Hepatocyte (in vitro differentiated cells): ENCODE data around the gene TTC31. TPM values are rescaled to one million over a fixed set of nuclear protein-coding genes. Genes with fewer than 3 reads are reported as not detected.

ENCODE experiments used
- DNase-seq: peaks from one replicate; pipeline ENCODE4 v3.0.0-alpha.2; 2016; ENCODE audit warnings: low spot score
- H2AFZ ChIP-seq: fragments of 200-600 bp; sonication (generic); 2 replicates; pipeline ENCODE4 v1.6.0; 2016; ENCODE audit warnings: antibody characterized with exemption, mild to moderate bottlenecking
- H3K27ac ChIP-seq: fragments of 200-600 bp; sonication (generic); 2 replicates; pipeline ENCODE4 v1.5.1; 2016; ENCODE audit warnings: mild to moderate bottlenecking
- H3K27me3 ChIP-seq: fragments of 200-600 bp; sonication (generic); 2 replicates; pipeline ENCODE4 v1.6.1; 2016
- H3K36me3 ChIP-seq: fragments of 200-600 bp; sonication (generic); replicated peaks from 2 replicates; pipeline ENCODE4 v1.5.1; 2016; ENCODE audit warnings: low read depth; ENCODE audit not compliant: insufficient read depth
- H3K4me1 ChIP-seq: fragments of 200-600 bp; sonication (generic); 2 replicates; pipeline ENCODE4 v1.5.1; 2016; ENCODE audit warnings: mild to moderate bottlenecking, moderate library complexity; ENCODE audit not compliant: insufficient read depth
- H3K4me2 ChIP-seq: fragments of 200-600 bp; sonication (generic); 2 replicates; pipeline ENCODE4 v1.6.0; 2016
- H3K4me3 ChIP-seq: fragments of 200-600 bp; sonication (generic); 2 replicates; pipeline ENCODE4 v1.5.1; 2016; ENCODE audit warnings: mild to moderate bottlenecking
- H3K79me2 ChIP-seq: fragments of 200-600 bp; sonication (generic); 2 replicates; pipeline ENCODE4 v1.6.0; 2017; ENCODE audit warnings: mild to moderate bottlenecking
- H3K9me2 ChIP-seq: fragments of 200-600 bp; sonication (generic); replicated peaks from 2 replicates; pipeline ENCODE4 v1.6.0; 2017; ENCODE audit warnings: mild to moderate bottlenecking; ENCODE audit not compliant: insufficient read depth
- H3K9me3 ChIP-seq: fragments of 200-600 bp; sonication (generic); 2 replicates; pipeline ENCODE4 v1.5.1; 2016; ENCODE audit warnings: low read depth, mild to moderate bottlenecking
- H4K20me1 ChIP-seq: fragments of 200-600 bp; sonication (generic); 2 replicates; pipeline ENCODE4 v1.6.0; 2016; ENCODE audit warnings: mild to moderate bottlenecking; ENCODE audit not compliant: insufficient read depth, poor library complexity, severe bottlenecking
- CTCF ChIP-seq: fragments of 200-600 bp; sonication (generic); IDR thresholded peaks from 2 replicates; pipeline ENCODE4 v1.5.1; 2016; ENCODE audit warnings: antibody characterized with exemption, mild to moderate bottlenecking; ENCODE audit not compliant: poor library complexity
- EZH2 ChIP-seq: fragments of 200-600 bp; sonication (generic); IDR thresholded peaks from 2 replicates; pipeline ENCODE4 v1.6.1; 2016; ENCODE audit warnings: antibody characterized with exemption, mild to moderate bottlenecking, borderline replicate concordance
- EZH2phosphoT487 ChIP-seq: fragments of 200-600 bp; sonication (generic); IDR thresholded peaks from one replicate; pipeline ENCODE4 v1.6.1; 2018; ENCODE audit warnings: antibody characterized with exemption, mild to moderate bottlenecking, low read depth, moderate library complexity; ENCODE audit not compliant: unreplicated experiment, severe bottlenecking
- WGBS: methylation state at CpG from one replicate; pipeline ENCODE4 v1.1.6; 2016; ENCODE audit warnings: low lambda C conversion rate; ENCODE audit errors: missing lambda C conversion rate; 5-methylcytosine and 5-hydroxymethylcytosine counted together
- polyA plus RNA-seq: library from polyadenylated mRNA; unstranded; fragments of >200 nt; fragmentation: Nextera tagmentation; extraction: Ambion mirVana; gene quantifications from 2 replicates; pipeline ENCODE4 v1.2.1, GENCODE V29; 2016
- total RNA-seq: library from RNA; depleted of rRNA; stranded (reverse); fragments of >200 nt; gene quantifications from 2 replicates; pipeline ENCODE4 v1.2.3, GENCODE V29; 2014

Gene TTC31
- total and polyA plus RNA-seq, 2 experiments from 2014 or later, result 21.3 to 25.1 TPM

GRCh38 chr2:74450570-74451190 is 32.2 kb upstream of the TTC31 start:
- Histone ChIP-seq H3K4me2 (no peak overlapping the region), H3K27me3 (no peaks in the 10 kb centered on the region), H4K20me1 (no peaks in the 10 kb centered on the region), H2AFZ (no peak overlapping the region), H3K9me3 (no peaks in the 10 kb centered on the region), H3K79me2 (peaks cover 6% of the 10 kb centered on the region), H3K4me1 (peaks cover 8% of the 10 kb centered on the region), H3K4me3 (no peak overlapping the region), H3K9me2 (no peaks in the 10 kb centered on the region), H3K27ac (no peak overlapping the region), H3K36me3 (no peaks in the 10 kb centered on the region)
- no peak for DNase-seq
- WGBS, result 74% methylated on average over 3 of the region's 3 CpGs
- TF ChIP-seq EZH2 (no peak), CTCF (no peak), EZH2phosphoT487 (no peak)

- no peaks in the 10 kb centered on the region for H3K27me3 ChIP-seq
- H3K9me3 ChIP-seq, result no peaks in the 10 kb centered on the region
- H4K20me1 ChIP-seq, result no peaks in the 10 kb centered on the region
- no peaks in the 10 kb centered on the region for H3K36me3 ChIP-seq
- H3K4me1 ChIP-seq, result peaks cover 15% of the 10 kb centered on the region
- peaks cover 25% of the 10 kb centered on the region for H3K79me2 ChIP-seq
- no peaks in the 10 kb centered on the region for H3K9me2 ChIP-seq
- WGBS, result 2% methylated on average over 40 of the region's 40 CpGs
- peak within 1 kb of the TSS; percentile 82 for H3K4me2 ChIP-seq
- TF ChIP-seq EZH2 (no peak), EZH2phosphoT487 (no peak), CTCF (no peak)
- H3K27ac ChIP-seq, result no peak within 1 kb of the TSS
- DNase-seq, result peak; percentile 97
- peak within 1 kb of the TSS; percentile 42 for H3K4me3 ChIP-seq
- H2AFZ ChIP-seq, result peak within 1 kb of the TSS; percentile 46
These were observed 28.0 kb upstream of the TTC31 start, which contains the start of gene INO80B for GRCh38 chr2:74454654-74455511. TSS of gene INO80B (plus strand) at chr2:74455087. CDS start at chr2:74455117, 30 bp downstream.

GRCh38 chr2:74457129-74457548 is 25.7 kb upstream of the TTC31 start:
- Histone ChIP-seq H3K27ac (peak overlapping the region; percentile 95), H2AFZ (peak overlapping the region; percentile 36), H3K4me3 (peak overlapping the region; percentile 23), H3K4me1 (peaks cover 15% of the 10 kb centered on the region), H3K36me3 (no peaks in the 10 kb centered on the region), H3K4me2 (peak overlapping the region; percentile 82), H4K20me1 (no peaks in the 10 kb centered on the region), H3K27me3 (no peaks in the 10 kb centered on the region), H3K79me2 (peaks cover 31% of the 10 kb centered on the region), H3K9me2 (no peaks in the 10 kb centered on the region), H3K9me3 (no peaks in the 10 kb centered on the region)
- 1% methylated on average over 27 of the region's 27 CpGs for whole genome bisulfite sequencing
- no peak for DNase-seq
- TF ChIP-seq EZH2 (no peak), CTCF (no peak), EZH2phosphoT487 (no peak)
